GM12872 (cell line): ENCODE results near the gene ADGRF3.
A peak's percentile ranks its signal among the peaks of the same experiment; 100 is the strongest.

Source experiments
- CTCF ChIP-seq: IDR thresholded peaks from 3 replicates; pipeline ENCODE4 v1.5.1; 2011; ENCODE audit warnings: low read depth, mild to moderate bottlenecking, low read length, moderate library complexity; ENCODE audit not compliant: insufficient read depth

Gene ADGRF3

GRCh38 chr2:26333293-26333692 is 13.3 kb downstream of the ADGRF3 start:
- TF ChIP-seq CTCF, result no peak

- TF ChIP-seq CTCF, result no peak
These were observed 16.0 kb downstream of the ADGRF3 start for GRCh38 chr2:26330604-26331003.

- TF ChIP-seq CTCF, result peak; percentile 92
These were observed 16.5 kb downstream of the ADGRF3 start for GRCh38 chr2:26330114-26330549.

- no peak for TF ChIP-seq CTCF
These were observed 19.0 kb downstream of the ADGRF3 start for GRCh38 chr2:26327291-26328272.

- TF ChIP-seq CTCF, result no peak
These were observed 20.1 kb downstream of the ADGRF3 start for GRCh38 chr2:26326514-26326913.

- TF ChIP-seq CTCF, result no peak
These were observed 20.7 kb downstream of the ADGRF3 start for GRCh38 chr2:26325851-26326250.

- TF ChIP-seq CTCF, result no peak
These were observed 21.7 kb downstream of the ADGRF3 start for GRCh38 chr2:26324903-26325302.
